Stomach (tissue), 4 donors: ENCODE data around the gene OR56A3.

ENCODE experiments used
- CTCF ChIP-seq, 7 experiments: fragments of 450-650 bp in 4 of 7; fragments of 200-600 bp in 3 of 7; sonication (generic) in 3 of 7; IDR thresholded peaks; one replicate each; pipeline ENCODE4 v1.5.1; 2016 to 2019; ENCODE audit warnings: antibody characterized with exemption in 7 of 7, control low read depth in 2 of 7, mild to moderate bottlenecking in 1 of 7
- EP300 ChIP-seq: sonication (generic); formaldehyde crosslinking; IDR thresholded peaks from one replicate; pipeline ENCODE4 v1.6.1; 2017; ENCODE audit warnings: antibody characterized with exemption
- POLR2A ChIP-seq, 4 donors: fragments of 450-650 bp; IDR thresholded peaks; one replicate each; pipeline ENCODE4 v1.6.1; 2016; ENCODE audit warnings: antibody characterized with exemption in 4 of 4, control low read depth in 2 of 4, mild to moderate bottlenecking in 1 of 4, moderate library complexity in 1 of 4
- POLR2AphosphoS5 ChIP-seq, 3 donors: sonication (generic); formaldehyde crosslinking; IDR thresholded peaks; one replicate each; pipeline ENCODE4 v1.6.1; 2016; ENCODE audit warnings: antibody characterized with exemption in 3 of 3

GRCh38 chr11:5933116-5933515 is 8.9 kb upstream of the OR56A3 start:
- TF ChIP-seq CTCF (IDR thresholded peaks at IDR 0.05) (no peak), POLR2AphosphoS5 (IDR thresholded peaks at IDR 0.05) (no peak), EP300 (no peak), POLR2A (IDR thresholded peaks at IDR 0.05) (no peak)
